SK-N-DZ (cell line): Measurements from ENCODE around the gene VSTM1.
A peak's percentile ranks its signal among the peaks of the same experiment; 100 is the strongest.

Source experiments
- DNase-seq: peaks from one replicate; pipeline ENCODE4 v3.0.0-alpha.2; 2015; ENCODE audit warnings: low spot score
- small RNA-seq, 2 experiments: library from RNA; depleted of rRNA; stranded (forward); fragments of <200 nt; gene quantifications; one replicate each; pipeline ENCODE3, GENCODE V24; 2014

VSTM1 gene

GRCh38 chr19:54011507-54012211 is 52.0 kb downstream of the VSTM1 start:
- no peak for DNase-seq

DNA sequence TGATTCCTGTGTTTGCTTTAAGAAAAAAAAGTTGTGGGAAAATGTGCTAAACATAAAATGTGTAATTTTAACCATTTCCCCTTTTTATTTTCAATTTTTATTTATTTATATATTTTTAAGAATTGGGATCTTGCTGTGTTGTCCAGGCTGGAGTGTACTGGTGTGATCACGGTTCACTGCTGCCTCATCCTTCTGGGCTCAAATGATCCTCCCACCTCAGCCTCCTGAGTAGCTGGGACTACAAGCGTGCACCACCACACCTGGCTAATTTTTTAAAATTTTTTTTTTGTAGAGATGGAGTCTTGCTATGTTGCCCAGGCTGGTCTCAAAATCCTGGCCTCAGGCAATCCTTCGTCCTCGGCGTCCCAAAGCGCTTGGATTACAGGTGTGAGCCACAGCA is 53.2 kb downstream of the VSTM1 start:
- no peak for DNase-seq

GRCh38 chr19:54009440-54009839 is 54.3 kb downstream of the VSTM1 start:
- no peak for DNase-seq

- DNase-seq = no peak
Observed at GRCh38 chr19:54002495-54003315, 61.0 kb downstream of the VSTM1 start.

- no peak for DNase-seq
Observed at GRCh38 chr19:54001496-54001895, 62.2 kb downstream of the VSTM1 start.

- no peak for DNase-seq
Observed at GRCh38 chr19:53999694-54000093, 64.0 kb downstream of the VSTM1 start.

DNA sequence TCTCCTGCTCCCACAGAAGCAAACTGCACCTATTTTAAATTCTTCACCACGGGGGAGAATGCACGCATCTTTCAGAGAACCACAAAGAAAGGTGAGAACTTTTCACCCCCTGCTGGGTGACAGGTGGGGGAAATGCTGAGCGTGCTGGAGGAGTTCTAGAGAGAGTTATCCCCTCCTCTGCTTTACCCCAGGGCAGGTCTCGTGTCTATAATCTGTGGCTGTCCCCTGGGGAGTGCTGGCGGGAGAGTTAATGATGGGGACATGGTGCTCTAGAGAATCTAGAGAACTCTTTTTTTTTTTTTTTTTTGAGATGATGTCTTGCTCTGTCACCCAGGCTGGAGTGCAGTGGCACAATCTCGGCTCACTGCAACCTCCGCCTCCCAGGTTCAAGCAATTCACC is 65.5 kb downstream of the VSTM1 start:
- DNase-seq = no peak

GRCh38 chr19:53994811-53995210 is 68.9 kb downstream of the VSTM1 start:
- DNase-seq = no peak

GRCh38 chr19:53993448-53993847 is 70.2 kb downstream of the VSTM1 start:
- DNase-seq = no peak

- DNase-seq = no peak
Observed at GRCh38 chr19:53992815-53993214, 70.9 kb downstream of the VSTM1 start.

- DNase-seq = no peak
Observed at GRCh38 chr19:53992211-53992610, 71.5 kb downstream of the VSTM1 start.

DNA sequence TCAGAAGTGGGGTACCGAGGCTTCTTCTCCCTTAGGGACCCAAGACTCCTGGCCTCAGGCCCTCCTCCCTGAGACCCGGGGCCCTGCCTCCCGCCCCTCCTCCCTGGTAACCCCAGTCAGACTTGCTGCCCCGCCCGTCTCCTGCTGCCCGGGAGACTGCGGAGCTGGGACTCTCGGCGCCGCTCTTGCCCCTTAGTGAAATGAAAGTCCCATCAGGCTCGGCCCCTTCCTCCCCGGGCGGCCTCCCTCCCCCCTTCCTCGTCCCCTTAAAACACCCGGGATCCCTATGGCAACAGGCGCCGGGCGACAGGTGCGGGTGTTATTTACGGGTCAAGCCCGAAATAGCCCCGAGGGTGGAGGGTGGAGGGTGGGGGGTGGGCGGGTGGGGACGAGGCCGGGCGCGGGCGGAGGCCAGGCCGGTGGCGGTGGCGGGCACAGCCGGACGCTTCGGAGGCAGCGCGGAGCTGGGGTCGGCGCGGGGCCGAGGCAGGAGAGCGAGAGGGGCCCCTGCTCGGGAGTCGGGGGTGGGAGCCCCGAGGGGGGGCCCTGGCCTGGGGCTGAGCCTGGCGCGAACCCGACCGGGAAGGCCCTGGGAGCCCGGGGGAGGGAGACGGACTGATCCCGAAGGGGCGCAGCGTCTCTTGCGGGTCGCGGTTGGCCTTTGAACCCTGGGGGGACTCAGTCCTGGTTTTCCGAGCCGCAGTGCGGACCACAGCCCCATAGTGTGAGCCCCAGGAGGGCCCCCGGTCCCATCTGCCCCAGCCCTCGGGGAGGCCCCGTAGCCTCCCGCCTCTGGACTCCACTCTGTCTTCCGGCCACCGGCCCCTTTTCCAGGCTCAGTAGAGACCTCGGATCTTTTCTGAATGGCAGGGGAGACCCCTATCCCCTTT is 72.2 kb downstream of the VSTM1 start, which contains the start of gene CACNG6:
Gene CACNG6 (plus strand): TSS at position 414 of the 890 bp plus-strand sequence. CDS start 1,241 bp downstream, outside the sequence.
- DNase-seq = peak; percentile 26

Small RNA genes within 50 kb of the gene (small RNA-seq; reads per million reads assigned to genes)
- 0 reads per million in 2 experiments for gene AC012314.20
